Cerebellar cortex (tissue), 1 donor: ENCODE data around the gene BCOR.

ENCODE experiments used
- DNase-seq: peaks from one replicate; pipeline ENCODE4 v3.0.0-alpha.2; 2015; ENCODE audit warnings: low spot score

The BCOR gene

DNA sequence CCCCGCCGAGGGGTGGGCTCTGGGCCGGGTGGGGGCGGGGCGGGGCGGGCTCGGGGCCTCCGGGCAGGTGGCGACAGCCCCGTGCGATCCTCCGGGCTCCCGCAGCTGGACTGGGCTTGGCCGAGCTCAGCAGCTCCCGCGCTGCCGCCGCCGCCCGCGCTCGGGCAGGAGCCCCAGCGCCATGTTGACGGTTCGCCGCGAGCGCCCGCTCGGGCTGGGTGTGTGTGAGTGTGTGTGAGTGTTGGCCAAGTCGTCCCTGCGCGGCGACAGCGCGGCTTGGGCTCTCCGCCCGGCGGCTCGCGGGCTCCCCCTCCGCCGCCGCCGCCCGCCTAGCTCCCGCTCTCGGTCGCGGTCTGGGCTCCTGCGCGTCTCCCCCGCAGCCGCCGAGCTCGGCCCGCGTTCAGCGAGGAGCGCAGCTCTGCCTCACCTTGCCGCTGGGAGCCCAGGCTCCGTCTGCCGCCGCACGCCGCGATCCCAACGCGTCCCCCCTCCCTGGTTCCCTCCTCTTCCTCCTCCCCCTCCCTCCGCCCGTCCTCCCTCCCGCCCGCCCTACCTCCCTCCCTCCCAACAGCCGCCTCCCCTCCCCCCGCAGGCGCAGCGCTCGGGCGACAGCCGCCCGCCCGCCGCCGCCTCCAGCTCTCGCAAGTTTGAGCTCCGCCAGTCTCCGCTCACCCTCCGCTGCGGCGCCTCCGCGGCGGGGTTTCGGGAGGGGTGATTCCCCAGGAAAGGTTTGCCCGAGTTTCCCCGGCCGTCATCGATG lies at the start of gene BCOR:
Gene BCOR, minus strand, starts transcription at position 455 of the 760 bp plus-strand sequence. CDS start 20,029 bp downstream, outside the sequence.
- peak; percentile 45 for DNase-seq

- DNase-seq = no peak
Observed at GRCh38 chrX:40147126-40147952, 49.6 kb upstream of the BCOR start.

DNA sequence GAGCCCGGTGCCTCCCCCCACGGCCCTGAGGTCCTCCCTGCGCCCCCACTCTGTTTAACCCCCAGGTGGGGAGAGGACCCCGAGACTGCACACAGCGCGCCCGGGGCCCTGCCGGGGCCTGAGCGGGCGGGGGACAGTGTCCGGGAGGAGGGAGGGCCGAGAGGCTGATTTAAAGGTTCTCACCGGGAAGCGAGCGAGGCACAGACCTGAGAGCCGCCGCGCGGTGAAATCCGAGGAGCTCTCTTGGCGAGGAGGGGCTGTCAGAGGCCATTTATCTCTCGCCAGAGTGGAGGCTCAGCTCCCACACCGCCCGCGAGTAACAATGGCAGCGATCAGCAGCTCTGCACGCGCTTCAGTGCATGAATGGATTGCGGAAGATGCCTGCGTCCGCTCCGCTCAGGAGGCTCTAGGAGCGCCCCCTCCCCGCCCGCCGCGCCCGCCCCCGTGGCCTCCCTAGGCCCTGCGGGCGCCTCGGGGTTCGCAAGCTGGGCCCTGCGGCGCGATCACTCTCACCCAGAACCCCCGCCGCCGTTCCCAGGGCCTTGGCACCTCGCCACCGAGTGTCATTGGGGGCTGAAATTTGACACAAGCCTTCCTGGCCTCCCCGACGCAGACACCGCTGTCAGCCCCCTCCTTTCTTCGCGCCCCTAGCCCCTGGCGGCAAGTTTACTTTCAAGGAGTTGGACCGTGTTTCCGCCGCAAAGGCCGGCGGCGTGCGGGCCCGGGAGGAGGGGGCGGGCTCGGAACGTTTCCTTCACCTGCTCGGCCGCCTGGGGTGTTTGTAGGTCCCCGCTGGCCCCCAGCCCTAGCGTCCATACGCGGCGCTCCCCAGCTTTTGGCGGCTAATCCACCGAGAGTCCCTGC lies 48.7 kb upstream of the BCOR start:
- no peak for DNase-seq

DNA sequence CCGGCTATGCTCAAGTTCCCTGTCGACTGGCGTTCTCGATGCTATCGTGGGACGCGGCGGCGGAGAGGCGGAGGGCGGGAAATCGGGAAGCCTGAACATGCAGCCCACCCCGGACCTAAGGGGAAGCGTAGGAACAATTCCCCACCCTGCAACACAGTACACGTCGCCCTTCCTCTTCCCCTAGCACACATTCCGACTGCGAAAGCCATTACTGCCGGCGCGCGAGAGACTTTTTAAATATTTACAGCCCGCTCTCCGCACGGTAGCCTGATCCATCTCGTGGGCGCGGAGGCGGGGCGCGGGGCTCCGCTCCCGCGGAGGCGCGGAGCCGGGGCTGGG lies 48.1 kb upstream of the BCOR start:
- no peak for DNase-seq

GRCh38 chrX:40145001-40145922 lies 47.5 kb upstream of the BCOR start:
- DNase-seq = no peak

DNA sequence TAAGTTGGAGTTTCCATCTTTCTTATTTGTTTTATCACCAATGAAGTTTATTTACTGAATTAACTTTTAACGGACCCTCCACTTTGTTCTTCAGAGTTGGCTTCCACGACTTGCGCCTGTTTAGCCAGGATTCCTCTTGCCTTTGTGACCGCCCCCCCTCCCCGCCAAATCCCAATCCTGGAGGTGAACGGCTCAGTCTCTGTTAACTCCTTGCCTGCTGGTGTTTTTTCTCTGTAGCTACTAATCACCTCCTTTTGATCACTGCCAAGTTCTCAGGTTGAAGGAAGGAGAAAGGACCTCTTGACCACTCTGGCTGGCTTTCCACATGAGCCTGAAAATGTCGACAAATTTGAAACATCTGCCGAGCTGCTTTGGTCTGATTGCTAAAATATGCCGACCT lies 46.8 kb upstream of the BCOR start:
- DNase-seq = no peak

GRCh38 chrX:40143987-40144386 lies 46.2 kb upstream of the BCOR start:
- no peak for DNase-seq

DNA sequence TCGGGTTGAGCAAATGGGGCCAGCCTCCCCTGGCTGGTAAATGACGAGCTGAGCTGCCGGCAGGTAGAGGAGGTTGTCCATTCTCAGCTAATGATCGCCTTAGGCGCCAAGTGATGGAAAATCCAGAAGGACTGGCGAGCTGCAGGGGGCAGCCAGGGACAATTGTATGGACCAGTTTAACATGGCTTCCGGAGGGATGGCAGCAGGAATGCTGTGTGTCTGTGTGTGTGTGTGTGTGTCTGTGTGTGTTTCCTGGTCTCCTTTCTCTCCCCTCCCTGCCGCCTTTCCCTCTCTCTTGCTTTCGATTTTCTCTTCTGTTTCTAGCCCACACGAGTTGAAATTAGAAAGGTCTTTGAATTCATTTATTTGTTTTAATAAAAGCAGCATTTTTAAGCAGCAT lies 45.2 kb upstream of the BCOR start:
- DNase-seq = no peak

DNA sequence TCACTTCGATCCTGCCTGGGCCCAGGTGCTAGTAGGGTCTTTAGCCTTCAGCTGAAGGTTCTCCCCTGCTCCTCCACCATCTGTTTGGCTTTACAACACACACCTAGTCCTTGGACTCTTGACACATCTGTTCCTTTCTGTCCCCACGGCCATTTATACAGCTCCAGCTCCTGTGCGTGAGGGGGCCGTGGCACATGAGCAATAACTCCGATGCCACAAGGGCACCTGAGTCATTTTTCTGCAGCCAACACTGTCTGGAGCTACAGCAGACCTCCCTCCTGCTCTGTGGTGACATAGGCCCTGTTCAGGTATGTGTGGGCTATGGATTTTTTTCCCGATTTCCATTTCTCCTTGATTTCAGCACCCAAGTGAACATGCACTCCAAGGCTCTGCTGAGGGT lies 44.7 kb upstream of the BCOR start:
- DNase-seq = no peak

DNA sequence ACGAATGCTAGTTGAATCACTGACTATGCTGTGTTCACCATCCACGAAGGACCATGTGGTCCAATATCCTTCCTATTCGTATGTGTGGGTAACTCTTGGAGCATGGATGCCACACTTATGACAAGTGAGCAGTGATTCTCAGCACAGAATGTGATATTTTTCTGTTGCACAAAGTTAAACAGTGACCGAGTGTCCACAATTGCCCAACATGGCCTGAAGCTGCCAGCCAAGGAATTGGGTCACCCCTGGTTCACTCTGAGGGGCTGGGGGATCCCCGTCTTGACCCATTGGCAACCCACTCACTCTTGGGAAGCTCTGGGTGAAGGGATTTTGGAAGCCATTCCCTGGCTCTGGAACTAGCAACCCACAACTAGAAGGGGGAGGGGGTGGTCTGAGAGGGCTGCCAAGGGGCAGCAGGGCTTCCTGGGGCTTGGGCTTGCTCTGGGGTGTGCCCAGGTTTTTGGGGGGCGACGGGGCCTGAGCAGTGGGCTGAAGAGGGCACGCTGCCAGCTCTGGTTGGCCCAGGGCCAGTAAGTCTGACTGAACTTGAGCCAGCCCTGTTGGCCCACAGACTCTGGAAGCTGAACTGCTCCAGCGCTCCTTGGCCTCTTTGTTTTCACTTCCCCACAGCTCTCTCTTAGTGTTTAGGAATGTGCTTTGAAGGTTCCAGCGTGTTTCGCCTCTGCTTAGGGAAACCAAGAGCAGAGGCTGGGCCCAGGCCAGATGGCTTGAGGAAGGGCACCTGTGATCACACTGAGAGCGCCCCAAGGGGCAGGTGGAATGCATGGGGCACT lies 43.1 kb upstream of the BCOR start:
- DNase-seq = no peak

DNA sequence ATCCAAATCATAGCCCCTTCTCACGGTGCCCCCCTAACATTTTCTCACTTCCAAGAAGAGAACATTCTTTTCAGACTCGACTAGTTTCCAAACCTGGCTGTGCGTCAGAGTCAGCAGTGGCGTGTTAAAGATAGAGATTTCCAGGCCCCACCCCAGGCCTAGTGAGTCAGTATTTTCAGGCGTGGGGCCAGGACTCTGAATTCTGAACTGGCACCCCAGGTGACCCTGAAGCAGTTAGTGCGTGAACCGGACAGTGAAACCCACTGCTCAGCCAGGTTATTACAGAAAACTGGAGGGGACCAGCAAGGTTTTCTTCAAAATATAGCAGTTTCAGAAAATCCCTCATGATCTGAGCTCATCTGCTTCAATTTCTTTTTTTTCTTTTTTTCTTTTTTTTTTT lies 35.0 kb upstream of the BCOR start:
- DNase-seq = no peak

DNA sequence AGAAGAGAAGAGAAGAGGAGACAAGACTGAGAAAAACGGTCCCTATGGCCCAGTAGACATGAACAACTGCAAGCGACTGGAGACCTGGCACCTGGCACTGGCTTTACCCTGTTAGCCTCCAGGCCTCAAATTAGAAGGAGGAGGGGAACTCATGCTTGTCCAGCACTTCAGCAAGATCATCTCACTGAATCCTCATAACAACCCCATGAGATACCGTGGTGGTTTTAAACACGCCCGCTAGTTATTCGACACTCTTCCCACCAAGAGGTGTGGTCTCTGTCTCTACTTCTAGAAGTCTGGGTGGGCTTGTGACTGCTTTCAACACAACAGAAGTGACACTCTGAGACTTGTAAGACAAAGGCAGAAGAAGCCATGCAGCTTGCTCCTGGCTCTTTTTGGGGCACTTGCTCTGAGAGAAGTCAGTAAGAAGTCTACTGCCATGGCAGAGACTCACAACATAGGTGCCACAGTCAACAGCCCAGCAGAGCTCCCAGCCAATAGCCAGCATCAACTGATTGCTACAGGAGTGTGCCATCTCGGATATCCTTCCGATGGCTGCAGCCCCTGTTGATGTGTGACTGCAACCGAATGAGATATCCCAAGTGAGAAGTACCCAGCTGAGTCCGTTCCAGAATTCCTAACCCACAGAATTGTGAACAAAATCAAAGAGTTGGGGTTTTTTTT lies 34.0 kb upstream of the BCOR start:
- no peak for DNase-seq

- no peak for DNase-seq
Observed at GRCh38 chrX:40130207-40130606, 32.4 kb upstream of the BCOR start.

DNA sequence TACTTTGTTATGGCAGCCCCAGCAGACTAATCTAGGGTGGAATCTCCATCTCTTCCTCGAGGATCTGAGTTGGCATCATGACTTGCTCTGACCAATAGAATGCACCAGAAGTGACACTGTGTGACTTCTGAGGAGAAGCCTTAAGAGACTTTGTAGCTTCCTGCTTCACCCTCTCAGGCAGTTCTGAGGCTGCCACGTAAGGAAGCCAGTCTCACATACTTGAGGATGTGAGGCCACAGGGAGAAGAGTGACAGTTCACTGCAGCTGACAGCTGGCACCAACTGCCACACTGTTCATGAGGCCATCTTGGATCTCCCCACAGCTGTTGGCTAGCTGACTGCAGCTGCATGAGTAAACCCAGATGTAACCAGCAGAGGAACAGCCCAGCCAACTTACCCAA lies 29.3 kb upstream of the BCOR start:
- DNase-seq = no peak

- DNase-seq = no peak
Observed at GRCh38 chrX:40122487-40122886, 24.7 kb upstream of the BCOR start.

DNA sequence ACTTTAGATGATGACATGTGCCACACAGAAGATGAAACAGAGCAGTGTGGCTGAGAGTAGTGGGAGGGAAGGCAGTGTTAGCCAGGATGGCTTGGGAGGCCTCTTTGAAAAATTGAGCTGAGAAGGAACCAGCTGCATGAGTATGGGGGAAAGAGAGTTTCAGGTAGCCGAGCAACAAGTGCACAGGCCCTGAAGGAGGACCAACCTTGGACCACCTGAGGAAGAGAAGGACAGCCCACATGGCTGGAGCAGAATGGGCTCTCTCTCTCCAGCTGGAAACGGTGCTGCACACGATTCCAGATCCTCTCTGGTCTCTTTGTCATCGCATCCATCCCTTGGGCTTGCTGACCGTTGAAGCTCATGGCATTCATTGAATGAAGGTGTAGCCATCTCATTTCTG lies 23.9 kb upstream of the BCOR start:
- no peak for DNase-seq

DNA sequence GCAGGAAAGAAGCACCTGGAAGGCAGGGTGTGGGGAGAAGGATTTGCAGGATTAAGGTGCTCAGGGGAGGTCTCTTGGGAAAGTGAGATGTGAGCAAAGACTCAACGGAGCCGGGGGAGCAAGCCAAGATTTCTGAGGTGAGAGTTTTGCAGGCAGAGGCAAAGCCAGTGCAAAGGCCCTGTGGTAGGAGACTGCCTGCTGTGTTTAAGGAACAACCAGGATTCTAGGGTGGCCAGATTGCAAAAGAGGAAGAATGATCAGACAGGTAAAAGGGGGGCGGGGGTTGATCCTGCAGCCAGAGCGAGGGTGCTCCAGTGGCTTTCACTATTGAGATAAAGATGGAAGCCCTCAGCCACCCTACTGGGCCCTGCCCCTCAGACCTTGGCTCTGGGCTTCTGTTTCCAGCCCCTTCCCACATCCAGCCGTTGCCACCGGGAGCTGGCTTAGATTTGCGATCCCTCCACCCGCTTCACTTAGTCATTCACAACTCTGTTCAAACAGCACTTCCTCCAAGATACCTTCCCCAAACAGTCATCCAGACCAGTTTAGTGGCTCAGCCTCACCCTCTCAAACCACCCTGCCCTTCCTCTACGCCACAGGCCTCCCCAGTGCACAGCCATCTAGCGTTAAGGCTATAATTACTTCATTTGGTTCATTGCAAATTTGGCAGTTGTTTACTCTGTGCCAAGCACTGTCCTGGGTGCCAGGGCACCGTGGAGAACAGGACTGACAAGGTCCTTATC lies 23.3 kb upstream of the BCOR start:
- DNase-seq = no peak

GRCh38 chrX:40117715-40118285 lies 20.0 kb upstream of the BCOR start:
- DNase-seq = no peak

- no peak for DNase-seq
Observed at GRCh38 chrX:40116925-40117324, 19.2 kb upstream of the BCOR start.
